Fibroblast of mammary gland (primary cell): ENCODE results near the gene PPP6R1.

Experiments used
- DNase-seq: peaks from one replicate; pipeline ENCODE4 v3.0.0-alpha.2; 2010; ENCODE audit warnings: low read depth
- H3K4me3 ChIP-seq: 2 replicates; pipeline ENCODE4 v1.5.1; 2011; ENCODE audit warnings: low read depth, mild to moderate bottlenecking, low read length, moderate library complexity; ENCODE audit not compliant: control insufficient read depth
- TF ChIP-seq, protein P1 (sequence below): conservative IDR thresholded peaks from 2 replicates; pipeline ENCODE4 v1.5.1; 2011; ENCODE audit warnings: low read depth, low read length, inconsistent platforms; ENCODE audit not compliant: control insufficient read depth, insufficient read depth

The PPP6R1 gene

DNA sequence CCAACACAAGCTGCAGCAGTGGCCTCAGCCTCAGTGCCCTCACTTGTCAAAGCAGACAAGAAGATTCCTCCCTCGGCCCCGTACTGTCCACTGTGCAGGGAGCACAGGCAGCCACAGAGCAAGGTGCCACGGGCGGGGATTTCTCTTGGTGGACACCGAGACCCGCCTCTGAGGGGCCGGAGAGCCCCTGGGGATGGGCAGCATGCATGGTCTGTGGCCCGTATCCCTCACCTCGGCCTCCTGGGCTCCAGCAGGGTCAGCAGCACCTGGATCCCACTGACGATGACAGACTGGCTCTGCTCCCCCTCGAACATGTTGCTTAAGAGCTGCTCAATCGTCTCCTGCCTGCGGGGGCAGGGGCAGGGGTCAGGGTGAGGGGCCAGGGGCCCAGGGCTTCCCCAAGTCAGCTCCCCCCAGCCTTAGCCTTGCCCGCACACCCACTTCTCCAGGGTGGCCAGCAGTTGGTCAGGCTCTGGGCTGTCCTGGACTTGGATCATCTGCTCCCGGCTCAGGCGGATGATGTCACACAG, 16.8 kb downstream of the PPP6R1 start:
- TF ChIP-seq, protein P1, sequence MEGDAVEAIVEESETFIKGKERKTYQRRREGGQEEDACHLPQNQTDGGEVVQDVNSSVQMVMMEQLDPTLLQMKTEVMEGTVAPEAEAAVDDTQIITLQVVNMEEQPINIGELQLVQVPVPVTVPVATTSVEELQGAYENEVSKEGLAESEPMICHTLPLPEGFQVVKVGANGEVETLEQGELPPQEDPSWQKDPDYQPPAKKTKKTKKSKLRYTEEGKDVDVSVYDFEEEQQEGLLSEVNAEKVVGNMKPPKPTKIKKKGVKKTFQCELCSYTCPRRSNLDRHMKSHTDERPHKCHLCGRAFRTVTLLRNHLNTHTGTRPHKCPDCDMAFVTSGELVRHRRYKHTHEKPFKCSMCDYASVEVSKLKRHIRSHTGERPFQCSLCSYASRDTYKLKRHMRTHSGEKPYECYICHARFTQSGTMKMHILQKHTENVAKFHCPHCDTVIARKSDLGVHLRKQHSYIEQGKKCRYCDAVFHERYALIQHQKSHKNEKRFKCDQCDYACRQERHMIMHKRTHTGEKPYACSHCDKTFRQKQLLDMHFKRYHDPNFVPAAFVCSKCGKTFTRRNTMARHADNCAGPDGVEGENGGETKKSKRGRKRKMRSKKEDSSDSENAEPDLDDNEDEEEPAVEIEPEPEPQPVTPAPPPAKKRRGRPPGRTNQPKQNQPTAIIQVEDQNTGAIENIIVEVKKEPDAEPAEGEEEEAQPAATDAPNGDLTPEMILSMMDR, result no peak
- H3K4me3 ChIP-seq, result no peak overlapping the region
- DNase-seq, result no peak

DNA sequence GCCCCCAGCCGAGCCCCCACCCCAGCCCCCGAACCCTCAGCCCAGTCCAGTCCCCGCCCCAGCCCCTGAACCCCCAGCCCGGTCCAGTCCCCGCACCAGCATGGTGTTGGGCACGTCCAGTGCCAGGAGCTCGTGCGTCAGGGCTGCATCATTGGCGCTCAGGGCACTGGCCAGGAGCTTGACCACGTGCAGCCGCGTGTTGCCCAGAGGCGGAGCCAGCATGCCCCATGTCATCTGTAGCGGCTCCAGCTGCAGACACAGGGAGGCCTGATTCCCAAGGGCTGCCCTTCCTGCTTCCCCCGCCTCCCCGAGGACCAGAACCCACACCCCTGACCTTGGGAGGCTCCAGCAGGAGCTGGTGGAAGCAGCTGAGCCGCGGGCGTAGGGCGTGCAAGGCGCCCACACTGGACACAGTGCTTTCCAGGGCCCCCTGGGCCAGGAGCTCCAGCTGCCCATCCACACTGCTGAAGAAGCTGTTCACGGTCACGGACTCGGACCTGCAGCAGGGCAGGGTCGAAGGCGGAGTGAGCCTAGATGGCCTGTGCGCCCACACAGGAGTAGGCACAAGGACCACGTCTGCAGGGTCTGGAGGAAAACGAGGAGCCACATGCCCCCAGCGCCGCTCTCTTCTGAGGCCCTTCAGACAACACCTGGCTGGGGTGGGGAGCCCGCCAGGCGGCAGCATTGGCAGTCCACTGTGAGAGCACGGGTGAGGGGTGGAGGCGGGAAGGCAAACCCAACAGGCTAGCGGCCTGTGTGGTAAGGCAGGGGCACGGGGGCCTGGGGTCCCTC, 17.5 kb downstream of the PPP6R1 start:
- TF ChIP-seq, protein P1, result no peak
- H3K4me3 ChIP-seq, result no peak overlapping the region
- DNase-seq, result no peak

DNA sequence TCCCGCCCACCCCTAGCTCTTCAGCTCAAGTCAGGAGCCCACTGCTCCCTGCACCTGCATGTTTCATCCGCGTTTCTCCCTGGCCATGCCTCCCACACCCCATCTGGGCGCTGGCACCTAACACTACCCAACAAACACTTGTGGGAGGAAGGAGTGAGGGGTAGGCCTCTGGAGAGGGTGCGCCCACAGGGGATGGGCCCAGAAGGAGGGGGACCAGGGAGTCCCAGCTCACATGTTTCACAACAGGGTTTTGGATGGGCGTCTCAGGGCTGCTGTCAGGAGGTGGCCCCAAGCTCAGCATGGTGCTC, 18.1 kb downstream of the PPP6R1 start:
- H3K4me3 ChIP-seq, result no peak overlapping the region
- TF ChIP-seq, protein P1, result no peak
- DNase-seq, result no peak

DNA sequence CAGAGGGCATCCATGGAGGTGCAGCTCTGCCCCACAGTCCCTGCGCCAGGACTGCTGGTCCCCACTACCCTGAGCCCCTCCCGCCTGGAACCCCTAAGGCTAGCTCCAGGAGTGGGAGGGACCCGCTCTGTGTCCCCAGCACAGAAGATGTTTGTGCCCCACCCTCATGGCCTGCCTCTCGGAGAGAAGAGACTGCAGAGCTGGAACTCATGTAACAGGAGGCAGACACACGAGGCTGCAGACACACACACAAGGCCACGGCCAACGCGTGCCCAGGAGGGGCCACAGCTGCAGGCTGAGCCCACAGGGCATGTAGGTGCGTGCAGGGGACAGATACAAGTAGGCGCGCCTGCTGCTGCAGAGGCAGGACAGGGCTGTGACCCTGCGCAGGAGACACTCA, 19.8 kb downstream of the PPP6R1 start:
- DNase-seq, result no peak

DNA sequence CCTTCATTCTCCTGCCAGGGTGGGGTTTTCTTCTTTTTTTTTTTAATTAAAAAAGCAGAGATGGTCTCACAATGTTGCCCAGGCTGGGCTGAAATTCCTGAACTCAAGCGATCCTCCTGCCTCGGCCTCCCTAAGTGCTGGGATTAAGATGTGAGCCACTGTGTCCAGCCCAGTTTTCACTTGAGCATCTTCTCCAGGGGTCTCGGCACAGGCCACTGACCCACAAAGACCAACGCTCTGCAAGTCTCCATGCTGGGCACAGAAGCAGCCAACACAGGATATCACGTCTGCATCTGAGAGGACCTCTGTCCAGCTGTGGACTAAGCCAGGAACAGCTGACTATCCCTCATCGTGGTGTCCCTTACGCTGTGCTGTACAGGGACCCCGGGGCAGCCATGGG, 20.8 kb downstream of the PPP6R1 start:
- TF ChIP-seq, protein P1, result no peak
- no peak overlapping the region for H3K4me3 ChIP-seq
- no peak for DNase-seq

More for the DNA sequence above, 19.8 kb downstream of the PPP6R1 start:
- no peak overlapping the region for H3K4me3 ChIP-seq
- TF ChIP-seq, protein P1, result no peak

DNA sequence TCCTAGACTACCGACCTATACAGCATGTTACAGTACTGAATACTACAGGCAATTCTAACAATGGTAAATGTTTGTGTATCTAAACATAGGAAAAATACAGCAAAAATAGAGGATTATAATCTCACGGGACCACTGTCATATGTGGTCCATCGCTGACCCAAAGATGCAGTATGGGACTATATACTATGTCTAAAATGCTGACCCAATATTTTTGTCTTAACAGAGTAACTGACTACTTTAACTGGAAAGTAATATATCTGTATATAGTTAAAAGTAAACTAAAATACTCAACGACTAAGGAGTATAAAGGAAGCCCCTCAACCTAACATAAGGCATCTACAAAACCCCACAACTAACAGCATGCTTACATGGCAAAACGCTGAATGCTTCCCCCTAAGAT, 25.8 kb downstream of the PPP6R1 start:
- TF ChIP-seq, protein P1, result no peak
- no peak for DNase-seq
- no peak overlapping the region for H3K4me3 ChIP-seq
